Endometrial microvascular endothelial cells (primary cell): ENCODE data around the gene FTCD. TPM values are rescaled to one million over a fixed set of nuclear protein-coding genes. Genes with fewer than 3 reads are reported as not detected.
"Not testable (repeated sequence)": the region's sequence is repeated elsewhere in the genome, so short reads cannot be mapped to it uniquely, and the experiment has no call there.

Experiments used
- in situ Hi-C: cut with HindIII; loops from 2 replicates; pipeline ENCODE4 v1.10.0; 2017; ENCODE audit warnings: low sequenced_read_pairs, low pct_unique_long_range_greater_than_20kb; ENCODE audit errors: inconsistent ontology term
- total RNA-seq: library from RNA; depleted of rRNA; stranded (reverse); fragments of >200 nt; gene quantifications from one replicate; pipeline ENCODE4 v1.2.3, GENCODE V29; 2015; ENCODE audit errors: inconsistent ontology term

Gene FTCD
- total RNA-seq, 1 donor from 2014 or later: not detected

DNA sequence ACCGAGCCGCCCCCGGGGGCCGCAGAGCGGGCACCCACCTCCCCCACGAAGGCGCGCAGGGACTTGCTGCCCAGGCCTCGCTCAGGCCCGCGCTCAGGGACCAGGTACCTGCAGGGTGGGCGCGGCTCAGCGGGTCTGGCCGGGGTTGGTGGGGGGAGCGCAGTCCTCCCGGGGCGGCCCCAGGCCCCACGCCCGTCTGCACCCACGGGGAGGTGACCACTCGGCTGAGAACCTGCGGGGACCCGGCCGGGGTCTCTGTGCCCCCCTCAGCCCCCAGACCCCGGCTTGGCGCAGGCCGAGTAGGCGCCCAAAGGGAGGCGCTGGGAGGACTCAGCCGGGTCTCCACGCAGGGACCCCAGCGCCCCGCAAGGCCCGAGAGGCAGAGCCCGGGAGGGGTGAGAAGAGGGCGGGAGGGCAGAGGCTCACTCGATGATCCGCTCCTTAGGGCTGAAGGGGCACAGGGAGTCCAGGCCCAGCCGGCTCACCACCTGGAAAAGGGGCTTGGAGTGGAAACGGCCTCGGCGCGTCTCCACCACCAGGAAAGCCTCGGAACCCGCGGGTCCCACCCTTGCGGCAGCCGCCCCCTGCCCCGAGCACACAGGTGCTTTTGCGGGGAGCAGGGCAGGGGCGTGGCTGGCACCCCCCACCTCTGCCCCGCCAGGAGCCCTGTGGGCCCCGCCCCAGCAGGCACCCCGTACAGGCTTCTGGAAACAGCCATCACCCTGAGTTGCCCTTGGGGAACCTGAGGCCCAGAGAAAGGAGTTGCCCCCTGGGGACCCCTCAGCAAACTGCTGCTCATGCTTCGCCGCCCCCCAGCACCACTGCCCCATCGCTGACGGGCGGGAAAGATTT lies 9.3 kb downstream of the FTCD start:
- in situ Hi-C loops: no loop called here

DNA sequence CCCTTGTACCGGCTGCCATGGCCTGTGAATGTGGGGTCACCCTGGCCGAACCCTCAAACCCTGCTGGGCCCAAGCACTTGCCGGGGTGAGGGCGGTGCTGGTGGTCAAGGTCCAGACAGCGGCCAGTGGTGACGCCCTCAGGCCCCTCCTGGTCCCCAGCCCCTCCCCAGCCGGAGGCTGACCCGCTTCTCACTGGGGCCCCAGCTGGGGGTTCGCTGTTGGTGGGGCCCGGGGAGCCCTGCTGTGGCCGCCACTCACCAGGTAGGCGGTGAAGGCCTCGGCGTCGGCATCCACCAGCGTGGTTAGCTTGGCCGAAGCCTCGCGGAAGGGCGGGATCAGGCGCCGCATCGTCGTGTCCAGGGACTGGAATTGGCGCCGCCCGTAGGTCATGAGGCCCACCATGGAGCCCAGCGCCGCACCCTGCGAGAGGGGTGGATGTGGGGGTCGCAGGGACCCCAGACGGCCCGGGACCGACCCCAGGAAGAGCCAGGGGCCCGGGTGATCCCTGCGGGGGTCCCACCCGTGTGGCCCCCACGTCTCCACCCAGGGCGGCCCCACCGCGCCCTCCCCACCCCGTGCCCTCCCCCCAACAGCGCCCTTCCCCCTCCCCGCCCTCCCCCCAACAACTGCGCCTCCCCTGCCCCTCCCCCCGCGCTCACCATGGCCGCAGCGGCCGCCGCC lies 10.1 kb downstream of the FTCD start:
- in situ Hi-C loops: no loop called here

DNA sequence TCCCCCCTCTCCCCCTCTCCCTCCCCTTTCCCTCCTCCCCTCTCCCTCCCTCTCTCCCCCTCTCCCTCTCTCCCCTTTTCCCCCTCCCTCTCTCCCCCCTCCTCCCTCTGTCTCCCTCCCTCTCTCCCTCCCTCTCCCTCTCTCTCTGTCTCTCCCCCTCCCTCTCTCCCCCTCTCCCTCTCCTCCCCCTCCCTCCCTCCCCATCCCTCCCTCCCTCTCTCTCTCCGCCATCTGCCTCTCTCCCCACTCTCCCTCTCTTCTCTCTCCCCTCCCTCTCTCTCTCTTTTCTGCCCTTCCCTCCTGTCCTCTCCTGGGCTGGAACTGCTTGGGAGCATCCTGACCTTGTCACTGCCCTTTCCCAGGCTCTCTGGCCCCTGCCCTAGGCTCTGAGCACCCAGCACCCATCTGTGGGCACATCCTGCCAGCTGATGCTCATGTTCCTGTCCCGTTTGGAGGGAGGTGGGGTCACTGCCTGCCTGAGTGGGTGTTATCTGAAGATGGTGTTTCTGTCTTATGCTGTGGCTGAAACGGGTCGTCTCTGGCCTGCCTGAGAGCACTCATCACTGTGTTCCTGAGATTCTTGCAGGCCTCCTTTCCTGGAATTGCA lies 10.8 kb downstream of the FTCD start:
- in situ Hi-C loops: no loop called here

DNA sequence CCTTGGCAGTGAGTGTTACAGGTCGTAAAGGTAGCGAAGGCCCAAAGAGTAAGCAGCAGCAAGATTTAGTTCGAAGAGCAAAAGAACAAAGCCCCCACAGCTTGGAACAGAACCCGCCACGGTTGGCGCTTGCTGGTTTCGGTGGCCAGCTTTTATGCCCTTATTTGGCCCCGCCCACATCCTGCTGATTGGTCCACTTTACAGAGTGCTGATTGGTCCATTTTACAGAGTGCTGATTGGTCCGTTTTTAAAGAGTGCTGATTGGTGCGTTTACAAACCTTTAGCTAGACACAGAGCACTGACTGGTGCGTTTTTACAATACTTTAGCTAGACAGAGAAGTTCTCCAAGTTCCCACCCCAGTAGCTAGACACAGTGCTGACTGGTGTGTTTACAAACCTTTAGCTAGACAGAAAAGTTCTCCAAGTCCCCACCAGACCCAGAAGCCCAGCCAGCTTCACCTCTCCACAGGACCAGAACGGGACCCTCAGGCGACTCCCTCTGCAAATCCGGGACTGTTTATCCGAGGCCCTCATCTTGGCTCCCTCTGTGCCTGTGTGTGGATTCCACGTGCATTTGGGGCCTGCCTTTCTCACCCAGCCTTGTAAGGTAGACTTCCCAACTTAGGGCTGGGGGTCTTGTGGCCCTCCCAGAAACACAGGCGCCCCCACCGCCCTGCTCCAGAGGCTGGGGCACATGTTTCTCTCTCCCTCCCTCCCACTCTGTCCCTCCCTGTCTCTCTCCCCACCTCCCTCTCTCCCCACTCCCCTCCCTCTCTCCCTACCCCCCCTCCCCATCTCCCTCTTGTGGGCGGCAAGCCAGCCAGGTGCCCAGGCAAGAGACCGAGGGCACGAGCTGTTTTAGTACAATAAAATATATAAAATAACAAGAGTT lies 12.6 kb downstream of the FTCD start:
- in situ Hi-C loops: no loop called here

DNA sequence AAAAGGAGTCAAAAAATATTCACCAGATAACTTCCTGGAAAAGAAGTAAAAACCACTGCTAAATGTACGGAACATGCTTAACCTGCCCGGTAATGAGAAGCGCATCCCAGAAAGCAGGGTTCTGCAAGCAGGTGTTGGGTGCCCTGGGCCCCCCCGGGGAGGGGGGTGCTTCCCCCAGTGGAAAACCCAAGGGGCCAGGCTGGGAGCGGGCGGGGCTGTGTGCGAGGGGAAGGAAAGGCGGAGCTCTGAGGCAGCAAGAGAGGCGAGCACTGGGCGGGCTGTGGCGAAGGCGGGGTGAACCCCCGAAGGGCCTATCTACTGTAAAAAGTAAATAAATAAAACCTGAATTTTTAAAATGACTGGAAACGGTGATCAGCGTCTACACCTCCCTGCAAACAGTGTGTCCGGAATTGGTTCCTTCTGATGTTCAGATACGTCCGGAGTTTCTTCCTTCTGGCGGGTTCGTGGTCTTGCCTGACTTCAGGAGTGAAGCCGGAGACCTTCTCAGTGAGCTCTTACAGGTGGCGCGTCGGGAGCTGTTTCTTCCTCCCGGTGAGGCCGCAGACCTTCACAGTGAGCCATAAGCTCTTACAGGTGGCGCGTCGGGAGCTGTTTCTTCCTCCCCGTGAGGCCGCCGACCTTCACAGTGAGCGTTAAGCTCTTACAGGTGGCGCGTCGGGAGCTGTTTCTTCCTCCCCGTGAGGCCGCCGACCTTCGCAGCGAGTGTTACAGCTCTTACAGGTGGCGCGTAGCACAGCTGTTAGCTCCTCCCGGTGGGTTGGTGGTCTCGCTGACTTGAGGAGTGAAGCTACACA lies 13.4 kb downstream of the FTCD start:
- in situ Hi-C loops: no loop called here

DNA sequence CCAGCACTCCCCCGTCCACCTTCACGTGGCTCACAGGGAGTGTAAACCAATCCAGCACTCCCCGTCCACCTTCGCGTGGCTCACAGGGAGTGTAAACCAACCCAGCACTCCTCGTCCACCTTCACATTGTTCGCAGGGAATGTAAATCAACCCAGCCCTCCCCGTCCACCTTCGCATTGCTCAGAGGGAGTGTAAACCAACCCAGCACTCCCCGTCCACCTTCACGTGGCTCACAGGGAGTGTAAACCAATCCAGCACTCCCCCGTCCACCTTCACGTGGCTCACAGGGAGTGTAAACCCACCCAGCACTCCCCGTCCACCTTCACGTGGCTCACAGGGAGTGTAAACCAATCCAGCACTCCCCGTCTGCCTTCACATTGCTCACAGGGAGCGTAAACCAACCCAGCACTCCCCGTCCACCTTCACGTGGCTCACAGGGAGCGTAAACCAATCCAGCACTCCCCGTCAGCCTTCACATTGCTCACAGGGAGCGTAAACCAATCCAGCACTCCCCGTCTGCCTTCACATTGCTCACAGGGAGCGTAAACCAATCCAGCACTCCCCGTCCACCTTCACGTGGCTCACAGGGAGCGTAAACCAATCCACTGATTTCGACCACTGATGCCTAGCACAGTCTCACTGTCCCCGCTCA lies 14.9 kb downstream of the FTCD start:
- in situ Hi-C loops: not testable (repeated sequence)

DNA sequence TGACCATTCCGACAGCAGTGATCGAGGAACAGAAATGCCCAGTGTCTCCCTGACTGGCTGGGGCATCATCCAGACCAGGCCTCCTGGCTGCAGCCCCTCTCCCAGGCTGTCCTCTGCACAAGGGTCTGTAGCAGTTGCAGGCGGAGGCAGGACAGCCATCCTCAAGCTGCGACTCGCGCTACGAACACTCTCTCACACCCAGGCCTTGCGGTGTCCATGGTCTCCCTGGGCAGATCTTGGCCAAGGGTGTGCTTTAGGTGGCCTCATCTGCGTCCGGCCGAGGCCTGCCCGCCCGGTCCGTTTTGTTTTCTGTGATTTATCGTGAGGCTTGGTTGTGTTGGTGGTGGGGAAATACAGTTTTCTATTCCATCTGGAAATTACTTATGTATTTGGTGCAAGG lies 15.7 kb downstream of the FTCD start:
- in situ Hi-C loops: no loop called here

DNA sequence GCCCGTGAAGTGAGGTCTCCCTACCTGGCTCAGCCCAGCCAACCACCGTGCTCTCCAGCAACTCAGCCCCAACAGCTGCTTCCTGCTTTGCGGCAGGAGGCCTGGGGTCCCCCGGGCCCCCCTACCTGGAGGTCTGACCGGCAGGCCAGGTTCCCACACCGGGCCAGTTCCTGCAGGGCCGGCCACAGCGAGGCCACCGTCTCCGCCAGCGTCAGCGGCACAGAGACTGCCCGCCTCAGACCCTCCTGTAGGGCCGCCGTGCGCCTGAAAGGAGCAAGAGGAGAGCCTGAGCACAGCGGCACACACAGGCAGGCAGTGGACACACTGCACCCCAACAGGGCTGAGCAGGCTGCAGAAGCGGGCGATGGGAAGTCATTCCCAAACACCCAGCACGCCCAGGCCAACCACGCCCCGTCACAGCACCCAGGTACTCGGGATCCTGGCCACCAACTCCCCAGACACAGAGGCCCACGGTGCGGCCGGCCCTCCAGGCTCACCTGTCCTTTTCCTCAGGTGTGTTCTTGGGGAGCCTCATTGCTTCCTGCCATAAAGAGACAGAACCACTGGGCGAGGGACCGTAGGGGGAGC lies 16.9 kb downstream of the FTCD start:
- in situ Hi-C loops: no loop called here

DNA sequence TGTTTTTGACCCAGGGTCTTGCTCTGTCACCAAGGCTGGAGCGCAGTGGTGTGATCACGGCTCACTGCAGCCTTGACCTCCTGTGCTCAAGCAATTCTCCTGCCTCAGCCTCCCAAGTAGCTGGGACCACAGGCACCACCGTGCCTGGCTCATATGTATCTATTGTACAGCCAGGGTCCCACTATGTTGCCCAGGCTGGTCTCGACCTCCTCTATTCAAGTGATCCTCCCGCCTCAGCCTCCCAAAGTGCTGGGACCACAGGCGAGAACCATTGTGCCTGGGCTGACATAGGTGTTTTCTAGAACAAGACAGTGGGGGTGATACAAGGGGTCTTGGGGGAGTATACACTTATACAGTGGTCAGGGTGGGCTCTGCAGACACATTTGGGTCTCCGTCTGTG lies 17.5 kb downstream of the FTCD start:
- in situ Hi-C loops: no loop called here

DNA sequence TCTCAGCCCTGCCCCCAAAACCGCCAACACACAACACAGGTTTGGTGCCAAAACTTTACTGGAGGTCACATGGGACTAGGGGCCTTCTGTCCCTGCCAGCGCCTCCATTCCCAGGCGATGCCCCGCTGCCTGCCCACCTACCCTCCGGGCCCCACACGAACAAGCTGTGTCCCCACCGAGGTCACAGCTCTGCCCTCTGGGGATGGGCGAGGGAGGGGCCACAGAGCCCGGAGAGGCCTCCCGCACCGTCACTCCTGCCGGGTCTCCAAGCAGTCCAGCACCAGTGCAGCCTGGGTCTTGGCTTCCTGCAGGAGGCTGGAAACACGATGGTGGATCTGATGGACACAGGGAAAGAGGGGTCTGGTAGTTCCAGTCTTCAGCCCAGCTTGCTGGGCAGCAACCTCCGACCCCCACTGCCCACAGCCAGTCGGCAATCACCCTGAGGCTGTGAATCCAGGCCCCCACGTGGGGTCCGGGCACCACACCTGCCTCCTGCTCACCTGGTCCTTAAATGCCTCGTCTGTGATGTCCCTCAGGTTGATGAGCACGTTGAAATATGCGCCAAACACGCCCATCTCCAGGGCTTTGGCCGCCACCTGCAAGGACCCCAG lies 18.5 kb downstream of the FTCD start:
- in situ Hi-C loops: no loop called here

DNA sequence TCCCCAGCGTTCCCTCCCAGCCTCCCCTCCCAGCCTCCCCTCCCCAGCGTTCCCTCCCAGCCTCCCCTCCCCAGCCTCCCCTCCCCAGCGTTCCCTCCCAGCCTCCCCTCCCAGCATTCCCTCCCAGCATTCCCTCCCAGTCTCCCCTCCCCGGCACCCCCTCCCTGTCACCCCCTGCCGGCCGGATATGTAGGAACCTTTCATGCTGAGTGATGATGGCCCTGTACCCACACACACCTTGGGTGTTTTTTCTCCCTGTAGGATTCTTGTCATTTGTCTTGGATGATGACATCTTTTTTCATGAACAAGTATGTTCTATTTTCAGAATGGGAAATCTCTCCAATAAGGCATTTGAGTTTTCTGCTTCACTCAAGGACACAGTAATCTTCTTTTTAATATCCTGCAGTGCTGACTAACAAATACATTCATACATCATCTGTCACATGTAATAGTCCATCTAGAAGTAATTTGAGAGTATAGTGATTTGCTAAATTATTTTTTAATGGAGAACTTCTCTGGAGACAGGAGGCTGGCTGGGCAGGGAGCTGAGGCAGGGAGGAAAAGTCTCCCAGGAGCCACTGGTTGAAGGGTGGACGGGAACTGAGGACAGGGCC lies 19.5 kb downstream of the FTCD start:
- in situ Hi-C loops: no loop called here

DNA sequence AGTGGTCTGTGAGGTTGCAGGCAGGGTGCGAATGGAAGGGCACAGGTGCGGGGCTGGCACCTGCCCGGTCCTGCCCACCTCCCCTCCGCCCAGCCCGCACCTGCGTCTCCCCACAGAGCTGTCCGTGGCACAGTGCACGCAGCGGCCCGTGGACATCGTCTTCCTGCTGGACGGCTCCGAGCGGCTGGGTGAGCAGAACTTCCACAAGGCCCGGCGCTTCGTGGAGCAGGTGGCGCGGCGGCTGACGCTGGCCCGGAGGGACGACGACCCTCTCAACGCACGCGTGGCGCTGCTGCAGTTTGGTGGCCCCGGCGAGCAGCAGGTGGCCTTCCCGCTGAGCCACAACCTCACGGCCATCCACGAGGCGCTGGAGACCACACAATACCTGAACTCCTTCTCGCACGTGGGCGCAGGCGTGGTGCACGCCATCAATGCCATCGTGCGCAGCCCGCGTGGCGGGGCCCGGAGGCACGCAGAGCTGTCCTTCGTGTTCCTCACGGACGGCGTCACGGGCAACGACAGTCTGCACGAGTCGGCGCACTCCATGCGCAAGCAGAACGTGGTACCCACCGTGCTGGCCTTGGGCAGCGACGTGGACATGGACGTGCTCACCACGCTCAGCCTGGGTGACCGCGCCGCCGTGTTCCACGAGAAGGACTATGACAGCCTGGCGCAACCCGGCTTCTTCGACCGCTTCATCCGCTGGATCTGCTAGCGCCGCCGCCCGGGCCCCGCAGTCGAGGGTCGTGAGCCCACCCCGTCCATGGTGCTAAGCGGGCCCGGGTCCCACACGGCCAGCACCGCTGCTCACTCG lies 23.3 kb downstream of the FTCD start:
- in situ Hi-C loops: no loop called here

DNA sequence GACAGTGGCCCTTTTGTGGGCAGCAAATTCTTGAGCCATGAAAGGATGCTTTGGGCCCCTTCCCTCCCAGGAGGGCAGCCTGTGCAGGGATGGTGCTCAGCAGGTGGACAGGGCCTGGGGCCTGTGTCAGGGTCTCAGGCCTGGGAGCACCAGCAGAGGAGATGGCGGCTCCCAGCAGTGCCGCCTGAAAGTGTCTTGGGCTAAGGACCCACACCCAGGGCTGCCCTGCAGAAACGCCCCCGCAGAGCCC lies 23.9 kb downstream of the FTCD start:
- in situ Hi-C loops: no loop called here

DNA sequence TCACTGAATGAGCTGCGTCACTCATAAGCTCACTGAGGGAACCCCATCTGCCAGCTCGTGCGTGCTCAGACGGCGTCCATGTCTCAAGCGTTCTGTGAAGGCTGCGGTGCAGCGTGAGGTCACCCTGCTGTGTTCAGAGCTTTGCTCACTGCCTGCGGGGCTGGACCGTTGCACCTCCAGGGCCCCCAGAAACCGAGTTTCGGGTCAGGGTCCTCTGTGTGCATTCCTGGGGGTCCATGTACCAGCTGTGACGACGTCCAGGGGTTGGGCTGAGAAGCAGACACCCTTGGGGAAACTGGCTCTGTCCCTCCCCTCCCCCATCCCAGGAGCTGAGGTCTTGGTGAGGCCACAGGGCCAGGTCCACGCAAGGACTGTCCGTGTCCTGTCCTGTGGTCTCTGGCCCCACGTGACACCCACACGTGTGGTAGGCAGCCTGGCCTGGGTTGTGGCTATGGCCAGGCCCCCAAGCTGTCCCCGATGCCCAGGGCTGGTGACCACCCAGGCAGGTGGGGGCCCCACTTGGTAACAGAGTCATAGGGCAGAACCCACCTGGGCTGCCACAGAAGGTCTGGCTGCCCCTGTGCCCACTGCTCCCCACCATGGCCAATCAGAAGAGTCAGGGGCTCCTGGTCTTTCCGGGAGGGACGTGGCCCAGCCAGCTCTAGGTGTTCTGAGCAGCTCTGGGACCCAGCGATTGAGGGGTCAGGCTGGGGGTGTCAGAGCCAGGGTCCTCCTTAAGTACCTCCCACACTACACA lies 24.4 kb downstream of the FTCD start:
- in situ Hi-C loops: no loop called here

DNA sequence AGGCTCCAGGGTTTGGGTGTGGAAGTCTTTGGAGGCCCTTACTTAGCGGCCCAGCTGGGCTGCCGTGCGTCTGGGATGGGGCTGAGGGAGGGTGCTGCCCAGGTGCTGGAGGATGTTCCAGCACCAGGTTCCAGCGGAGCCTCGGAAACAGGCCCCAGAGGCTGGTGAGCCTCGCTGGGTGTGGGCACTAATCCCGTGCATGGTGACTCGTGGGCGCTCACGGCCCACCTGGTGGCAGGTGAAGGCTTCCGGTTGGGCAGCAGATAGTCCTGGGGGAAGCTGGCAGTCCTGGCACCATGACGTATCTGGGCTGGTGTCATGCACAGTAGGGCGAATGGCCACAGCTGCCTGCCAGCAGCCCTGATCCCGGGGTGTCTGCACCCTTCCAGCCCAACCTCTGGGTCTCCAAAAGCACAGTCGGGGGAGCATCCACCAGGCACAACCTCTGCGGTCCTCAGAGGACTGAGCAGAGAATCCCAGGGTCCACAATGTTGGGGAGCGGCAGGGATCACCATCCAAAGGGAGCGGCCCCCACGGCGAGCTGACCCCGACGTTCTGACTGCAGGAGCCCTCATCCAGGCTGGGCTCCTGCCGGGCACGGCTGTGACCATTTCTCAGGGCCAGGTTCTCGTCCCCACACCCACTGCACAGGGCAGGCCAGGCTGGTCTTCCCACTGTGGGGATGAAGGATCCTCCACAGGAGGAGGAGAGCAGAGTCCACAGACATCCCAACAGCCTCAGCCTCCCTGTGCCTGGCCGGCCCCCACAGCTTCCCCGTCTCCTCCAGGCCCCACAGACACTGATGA lies 25.3 kb downstream of the FTCD start:
- in situ Hi-C loops: no loop called here
